HL-60 (cell line): Measurements from ENCODE around the gene MICAL2.

Experiments used
- DNase-seq, 2 experiments: peaks; one replicate each; pipeline ENCODE4 v3.0.0-alpha.2; 2010 to 2020; ENCODE audit warnings: low read depth in 1 of 2, low spot score in 1 of 2
- H3K27ac ChIP-seq: fragments of 250-450 bp; sonication (Bioruptor Pico); replicated peaks from 2 replicates; pipeline ENCODE4 v1.5.1; 2020; ENCODE audit warnings: mild to moderate bottlenecking, moderate library complexity
- H3K27me3 ChIP-seq: fragments of 250-450 bp; sonication (Bioruptor Pico); 2 replicates; pipeline ENCODE4 v1.5.1; 2021; ENCODE audit warnings: mild to moderate bottlenecking, moderate library complexity; ENCODE audit not compliant: insufficient read depth, poor library complexity, severe bottlenecking
- H3K4me3 ChIP-seq: replicated peaks from 2 replicates; pipeline ENCODE4 v1.5.1; 2011; ENCODE audit warnings: mild to moderate bottlenecking, control low read depth, low read length; ENCODE audit not compliant: insufficient read depth
- GABPA ChIP-seq: IDR thresholded peaks from 2 replicates; pipeline ENCODE4 v1.6.1; 2012; ENCODE audit warnings: low read depth
- POLR2AphosphoS5 ChIP-seq: IDR thresholded peaks from 2 replicates; pipeline ENCODE4 v1.6.1; 2012; ENCODE audit warnings: low read depth
- SPI1 ChIP-seq: IDR thresholded peaks from 2 replicates; pipeline ENCODE4 v1.6.1; 2012; ENCODE audit warnings: low read depth, mild to moderate bottlenecking, borderline replicate concordance
- TF ChIP-seq, protein P1 (sequence below): IDR thresholded peaks from 2 replicates; pipeline ENCODE4 v1.6.1; 2012; ENCODE audit warnings: low read depth; ENCODE audit not compliant: insufficient replicate concordance
- TF ChIP-seq, protein P2 (sequence below): IDR thresholded peaks from one replicate; pipeline ENCODE4 v1.5.1; 2011; ENCODE audit warnings: low read length, control low read depth, inconsistent platforms; ENCODE audit not compliant: insufficient read depth

Gene MICAL2

DNA sequence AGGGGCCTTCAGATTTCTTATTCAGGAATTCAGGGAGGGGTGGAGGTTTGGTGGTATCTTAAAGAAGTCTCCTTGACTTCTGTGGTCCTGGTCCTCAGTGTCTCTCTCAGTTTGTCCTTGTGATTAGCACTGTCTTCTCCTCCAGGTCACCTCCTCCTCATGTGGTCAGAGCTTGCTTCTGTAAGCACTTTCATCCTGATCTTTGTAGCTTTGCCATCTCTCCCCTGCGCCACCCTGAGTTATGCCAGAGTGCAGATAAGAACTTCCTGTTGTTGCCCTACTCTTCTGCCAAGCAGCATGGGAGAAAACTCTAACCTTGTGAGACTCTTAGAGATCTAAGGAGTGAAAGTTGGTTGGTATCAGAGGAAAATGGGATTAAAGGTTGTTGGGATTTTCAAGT is 30.9 kb downstream of the MICAL2 start:
- no peak overlapping the region for H3K4me3 ChIP-seq
- no peak overlapping the region for H3K27ac ChIP-seq
- DNase-seq, result no peak
- TF ChIP-seq GABPA (no peak), POLR2AphosphoS5 (no peak), SPI1 (no peak)
- TF ChIP-seq, protein P1, sequence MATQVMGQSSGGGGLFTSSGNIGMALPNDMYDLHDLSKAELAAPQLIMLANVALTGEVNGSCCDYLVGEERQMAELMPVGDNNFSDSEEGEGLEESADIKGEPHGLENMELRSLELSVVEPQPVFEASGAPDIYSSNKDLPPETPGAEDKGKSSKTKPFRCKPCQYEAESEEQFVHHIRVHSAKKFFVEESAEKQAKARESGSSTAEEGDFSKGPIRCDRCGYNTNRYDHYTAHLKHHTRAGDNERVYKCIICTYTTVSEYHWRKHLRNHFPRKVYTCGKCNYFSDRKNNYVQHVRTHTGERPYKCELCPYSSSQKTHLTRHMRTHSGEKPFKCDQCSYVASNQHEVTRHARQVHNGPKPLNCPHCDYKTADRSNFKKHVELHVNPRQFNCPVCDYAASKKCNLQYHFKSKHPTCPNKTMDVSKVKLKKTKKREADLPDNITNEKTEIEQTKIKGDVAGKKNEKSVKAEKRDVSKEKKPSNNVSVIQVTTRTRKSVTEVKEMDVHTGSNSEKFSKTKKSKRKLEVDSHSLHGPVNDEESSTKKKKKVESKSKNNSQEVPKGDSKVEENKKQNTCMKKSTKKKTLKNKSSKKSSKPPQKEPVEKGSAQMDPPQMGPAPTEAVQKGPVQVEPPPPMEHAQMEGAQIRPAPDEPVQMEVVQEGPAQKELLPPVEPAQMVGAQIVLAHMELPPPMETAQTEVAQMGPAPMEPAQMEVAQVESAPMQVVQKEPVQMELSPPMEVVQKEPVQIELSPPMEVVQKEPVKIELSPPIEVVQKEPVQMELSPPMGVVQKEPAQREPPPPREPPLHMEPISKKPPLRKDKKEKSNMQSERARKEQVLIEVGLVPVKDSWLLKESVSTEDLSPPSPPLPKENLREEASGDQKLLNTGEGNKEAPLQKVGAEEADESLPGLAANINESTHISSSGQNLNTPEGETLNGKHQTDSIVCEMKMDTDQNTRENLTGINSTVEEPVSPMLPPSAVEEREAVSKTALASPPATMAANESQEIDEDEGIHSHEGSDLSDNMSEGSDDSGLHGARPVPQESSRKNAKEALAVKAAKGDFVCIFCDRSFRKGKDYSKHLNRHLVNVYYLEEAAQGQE, result no peak
- TF ChIP-seq, protein P2, sequence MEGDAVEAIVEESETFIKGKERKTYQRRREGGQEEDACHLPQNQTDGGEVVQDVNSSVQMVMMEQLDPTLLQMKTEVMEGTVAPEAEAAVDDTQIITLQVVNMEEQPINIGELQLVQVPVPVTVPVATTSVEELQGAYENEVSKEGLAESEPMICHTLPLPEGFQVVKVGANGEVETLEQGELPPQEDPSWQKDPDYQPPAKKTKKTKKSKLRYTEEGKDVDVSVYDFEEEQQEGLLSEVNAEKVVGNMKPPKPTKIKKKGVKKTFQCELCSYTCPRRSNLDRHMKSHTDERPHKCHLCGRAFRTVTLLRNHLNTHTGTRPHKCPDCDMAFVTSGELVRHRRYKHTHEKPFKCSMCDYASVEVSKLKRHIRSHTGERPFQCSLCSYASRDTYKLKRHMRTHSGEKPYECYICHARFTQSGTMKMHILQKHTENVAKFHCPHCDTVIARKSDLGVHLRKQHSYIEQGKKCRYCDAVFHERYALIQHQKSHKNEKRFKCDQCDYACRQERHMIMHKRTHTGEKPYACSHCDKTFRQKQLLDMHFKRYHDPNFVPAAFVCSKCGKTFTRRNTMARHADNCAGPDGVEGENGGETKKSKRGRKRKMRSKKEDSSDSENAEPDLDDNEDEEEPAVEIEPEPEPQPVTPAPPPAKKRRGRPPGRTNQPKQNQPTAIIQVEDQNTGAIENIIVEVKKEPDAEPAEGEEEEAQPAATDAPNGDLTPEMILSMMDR, result no peak
- H3K27me3 ChIP-seq, result no peaks in the 10 kb centered on the region

DNA sequence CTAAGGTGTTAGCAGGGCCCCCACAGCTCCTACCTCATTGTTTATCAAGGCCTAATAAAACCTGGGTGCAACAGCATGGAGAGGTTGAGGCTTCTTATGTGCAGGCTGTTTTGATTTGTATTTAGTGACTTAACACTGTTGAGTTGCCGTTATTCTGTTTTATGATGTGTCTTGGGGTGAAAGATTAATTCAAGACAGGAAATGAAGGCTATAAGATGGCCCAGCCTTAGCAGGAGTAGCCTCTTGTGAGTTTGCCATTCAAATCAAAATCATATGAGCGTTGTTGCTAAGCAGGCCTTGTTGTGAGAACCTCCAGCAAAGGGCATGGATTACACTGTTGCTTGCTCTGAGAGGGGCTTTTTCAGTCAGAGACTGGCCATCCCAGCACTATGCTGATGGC is 31.8 kb downstream of the MICAL2 start:
- TF ChIP-seq, protein P2, result no peak
- TF ChIP-seq, protein P1, result no peak
- TF ChIP-seq GABPA, result no peak
- TF ChIP-seq POLR2AphosphoS5, result no peak
- no peak for TF ChIP-seq SPI1
- no peak for DNase-seq
- H3K27me3 ChIP-seq, result no peaks in the 10 kb centered on the region
- no peak overlapping the region for H3K27ac ChIP-seq
- no peak overlapping the region for H3K4me3 ChIP-seq

DNA sequence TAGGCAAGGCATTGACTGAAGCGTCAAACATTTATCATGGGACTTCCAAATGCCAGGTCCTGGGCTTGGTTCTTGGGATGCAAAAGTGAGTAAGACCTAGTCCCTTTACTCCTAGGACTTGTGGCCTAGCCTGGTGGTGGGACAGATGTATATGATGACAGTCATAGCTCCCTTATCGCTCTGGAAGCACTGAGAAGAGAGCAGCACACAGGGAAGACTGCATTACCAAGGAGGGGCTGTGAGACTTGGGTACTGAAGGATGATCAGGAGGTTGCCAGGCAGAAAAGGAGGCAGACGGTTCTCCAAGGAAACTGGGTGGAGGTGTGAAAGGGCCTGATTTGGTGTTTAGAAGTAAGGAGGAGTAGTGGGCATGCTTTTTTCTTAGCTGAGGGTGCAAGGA is 32.5 kb downstream of the MICAL2 start:
- H3K27ac ChIP-seq, result no peak overlapping the region
- TF ChIP-seq, protein P2, result no peak
- TF ChIP-seq POLR2AphosphoS5 (no peak), GABPA (no peak), SPI1 (no peak)
- TF ChIP-seq, protein P1, result no peak
- no peaks in the 10 kb centered on the region for H3K27me3 ChIP-seq
- no peak overlapping the region for H3K4me3 ChIP-seq
- DNase-seq, result no peak
